H1 (cell line): ENCODE results near the gene OMA1. TPM values are rescaled to one million over a fixed set of nuclear protein-coding genes. Genes with fewer than 3 reads are reported as not detected.

Source experiments
- ASH2L ChIP-seq: fragments of 200-600, 300-600 bp; sonication (generic); IDR thresholded peaks from one replicate; pipeline ENCODE4 v1.7.1; 2017; ENCODE audit warnings: low read length
- CEBPB ChIP-seq: IDR thresholded peaks from 2 replicates; pipeline ENCODE4 v1.6.1; 2012; ENCODE audit warnings: low read depth, low read length
- CHD1 ChIP-seq: IDR thresholded peaks from 2 replicates; pipeline ENCODE4 v1.6.1; 2012; ENCODE audit warnings: low read depth, low read length, improper control_type of control experiment
- CHD2 ChIP-seq: IDR thresholded peaks from 2 replicates; pipeline ENCODE4 v1.6.1; 2012; ENCODE audit warnings: low read length, improper control_type of control experiment
- CHD7 ChIP-seq: fragments of 300-600 bp; sonication (generic); IDR thresholded peaks from 2 replicates; pipeline ENCODE4 v1.7.1; 2012; ENCODE audit warnings: low read length, moderate library complexity, mild to moderate bottlenecking, inconsistent platforms; ENCODE audit not compliant: insufficient replicate concordance
- E2F6 ChIP-seq: IDR thresholded peaks from 2 replicates; pipeline ENCODE4 v1.6.1; 2012; ENCODE audit warnings: inconsistent platforms
- JUND ChIP-seq: IDR thresholded peaks from 2 replicates; pipeline ENCODE4 v1.6.1; 2011; ENCODE audit warnings: mild to moderate bottlenecking, improper control_type of control experiment, low read length
- KDM4A ChIP-seq: IDR thresholded peaks from one replicate; pipeline ENCODE4 v1.7.1; 2012; ENCODE audit warnings: low read depth, mild to moderate bottlenecking, moderate library complexity, low read length, inconsistent platforms; ENCODE audit not compliant: severe bottlenecking
- SIN3A ChIP-seq, 2 experiments: IDR thresholded peaks in 1 of 2; conservative IDR thresholded peaks in 1 of 2; 2 replicates each; pipeline ENCODE4 v1.6.1; 2011 to 2012; ENCODE audit warnings: low read length in 2 of 2, improper control_type of control experiment in 1 of 2, low read depth in 1 of 2, mild to moderate bottlenecking in 1 of 2
- polyA plus RNA-seq, 7 experiments: library from polyadenylated mRNA; depleted of rRNA in 3 of 7; stranded (reverse) in 5 of 7; unstranded in 2 of 7; fragments of >200 nt in 5 of 7; fragments of 200-250 nt in 2 of 7; gene quantifications; 1 replicate in 5 of 7; 2 replicates in 1 of 7; 4 replicates in 1 of 7; pipeline versions ENCODE4 v1.2.1 to v1.2.3, GENCODE V29; 2011 to 2013; ENCODE audit warnings: missing spikeins in 2 of 7, mixed read lengths in 2 of 7
- total RNA-seq: library from RNA; stranded (reverse); fragmentation: NEBNext Ultra II Directional; extraction: Animal tissue kit (Norgen Biotek cat#: 25700); gene quantifications from 2 replicates; pipeline ENCODE4 v1.2.1, GENCODE V29; 2021

OMA1 gene
- total and polyA plus RNA-seq, 2 of the 8 experiments (the other 6 are each of a cell fraction or from before 2014, with no cell fraction given) = 7.7 to 11.7 TPM

GRCh38 chr1:58545591-58546519 lies 671 bp downstream of the OMA1 start (continued):
- TF ChIP-seq CHD7 (no peak), KDM4A (peak; percentile 86), JUND (no peak), CHD1 (no peak), ASH2L (peak; percentile 44), E2F6 (peak; percentile 37; the same call in 1 of the 2 replicates), SIN3A (conservative IDR thresholded peaks at IDR 0.05 in 1 of 2, IDR thresholded peaks at IDR 0.05 in 1 of 2; ENCODE audit: low read depth in 1 of 2, low read length in 2 of 2) (0 out of 4 replicates have a peak, but pooled peaks of 1 of the 2 experiments have one; percentile 63), CEBPB (no peak), CHD2 (no peak)
